K562 (cell line): ENCODE measurements around the gene HEPACAM. TPM values are rescaled to one million over a fixed set of nuclear protein-coding genes. Genes with fewer than 3 reads are reported as not detected.
A peak's percentile ranks its signal among the peaks of the same experiment; 100 is the strongest.

Source experiments
- BRD4 ChIP-seq: fragments of 200-600 bp; sonication (generic); IDR thresholded peaks from 2 replicates; pipeline ENCODE4 v1.6.1; 2017; ENCODE audit warnings: inconsistent platforms
- FOXM1 ChIP-seq, 2 experiments: fragments of 450-650 bp in 1 of 2; sonication (generic) in 1 of 2; formaldehyde crosslinking in 1 of 2; IDR thresholded peaks; 2 replicates each; pipeline versions ENCODE4 v1.6.1 to v1.9.0; 2017 to 2022; ENCODE audit warnings: low read depth in 2 of 2, mild to moderate bottlenecking in 2 of 2, missing genetic modification reagents in 1 of 2, moderate library complexity in 1 of 2
- KLF6 ChIP-seq: fragments of 250-450 bp; sonication (Bioruptor Pico); IDR thresholded peaks from 2 replicates; pipeline ENCODE4 v1.4.0; 2020; ENCODE audit warnings: mild to moderate bottlenecking, moderate library complexity, borderline replicate concordance
- ZNF140 ChIP-seq: fragments of 250-450 bp; sonication (Bioruptor Pico); IDR thresholded peaks from 2 replicates; pipeline ENCODE4 v1.8.0; 2021; ENCODE audit warnings: moderate library complexity, mild to moderate bottlenecking, inconsistent platforms
- polyA plus RNA-seq, 8 experiments: library from polyadenylated mRNA; depleted of rRNA in 4 of 8; stranded (reverse) in 5 of 8; unstranded in 3 of 8; fragments of >200 nt; fragmentation: Nextera tagmentation in 2 of 8; fragmentation: Illumina TruSeq in 1 of 8; extraction: Ambion mirVana in 2 of 8; extraction: Trizol in 1 of 8; gene quantifications; 2 replicates each; pipeline versions ENCODE4 v1.2.1 to v1.2.3, GENCODE V29; 2011 to 2014; ENCODE audit warnings: inconsistent platforms in 1 of 8, missing spikeins in 1 of 8
- total RNA-seq, 7 experiments: library from RNA; depleted of rRNA in 6 of 7; stranded (reverse); fragments of >200 nt in 6 of 7; fragmentation: Illumina TruSeq in 2 of 7; extraction: Trizol in 2 of 7; gene quantifications; 2 replicates each; pipeline versions ENCODE4 v1.2.1 to v1.2.3, GENCODE V29; 2011 to 2021; ENCODE audit warnings: low replicate concordance in 1 of 7
- TF ChIP-seq, protein P1 (sequence below): IDR thresholded peaks from 3 replicates; pipeline ENCODE4 v1.6.1; 2011; ENCODE audit warnings: borderline replicate concordance, mild to moderate bottlenecking, moderate library complexity; ENCODE audit not compliant: insufficient read length; ENCODE audit errors: extremely low read depth
- TF ChIP-seq, protein P2 (sequence below), 2 experiments: fragments of 450-650 bp; IDR thresholded peaks; 2 replicates each; pipeline ENCODE4 v1.6.1; 2018; ENCODE audit warnings: mild to moderate bottlenecking in 2 of 2, low read depth in 1 of 2; ENCODE audit not compliant: partially characterized antibody in 2 of 2
- TF ChIP-seq, protein P3 (sequence below): sonication (generic); IDR thresholded peaks from 2 replicates; pipeline ENCODE4 v1.6.1; 2016
- TF ChIP-seq, protein P4 (sequence below): fragments of 450-650 bp; IDR thresholded peaks from 2 replicates; pipeline ENCODE4 v1.6.1; 2017; ENCODE audit warnings: antibody characterized with exemption

HEPACAM gene
- total and polyA plus RNA-seq, 9 of the 15 experiments (the other 6 are each of a cell fraction or from before 2014, with no cell fraction given), result not detected

DNA sequence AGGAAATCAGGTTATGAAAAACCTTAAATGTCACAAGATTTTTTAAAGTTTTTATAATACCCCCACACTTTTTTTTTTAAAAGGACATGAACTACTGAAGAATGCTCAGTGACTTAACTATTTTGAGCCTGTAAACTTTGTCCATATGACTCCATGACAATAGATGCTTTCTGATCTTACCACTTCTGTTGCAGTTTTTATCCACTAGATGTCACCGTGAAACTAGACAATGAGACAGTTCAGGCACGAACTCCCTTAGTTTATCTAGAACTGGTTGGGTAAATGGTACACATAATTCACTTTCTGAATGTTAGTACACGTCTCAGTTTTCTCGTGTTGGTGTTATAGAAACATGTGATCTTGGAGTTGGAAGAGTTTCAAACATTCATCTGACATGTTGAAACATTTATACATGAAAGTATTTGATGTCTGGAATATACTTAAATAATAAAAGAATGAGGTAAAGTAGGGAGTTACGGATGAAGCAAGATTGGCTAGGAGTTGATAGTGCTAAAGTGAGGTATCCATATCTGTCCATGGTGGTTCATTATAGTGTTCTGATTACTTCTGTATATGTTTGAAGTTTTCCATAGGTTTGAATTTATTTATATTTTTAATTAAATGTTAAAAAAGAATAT, 26.2 kb upstream of the HEPACAM start (continued):
- TF ChIP-seq, protein P1, sequence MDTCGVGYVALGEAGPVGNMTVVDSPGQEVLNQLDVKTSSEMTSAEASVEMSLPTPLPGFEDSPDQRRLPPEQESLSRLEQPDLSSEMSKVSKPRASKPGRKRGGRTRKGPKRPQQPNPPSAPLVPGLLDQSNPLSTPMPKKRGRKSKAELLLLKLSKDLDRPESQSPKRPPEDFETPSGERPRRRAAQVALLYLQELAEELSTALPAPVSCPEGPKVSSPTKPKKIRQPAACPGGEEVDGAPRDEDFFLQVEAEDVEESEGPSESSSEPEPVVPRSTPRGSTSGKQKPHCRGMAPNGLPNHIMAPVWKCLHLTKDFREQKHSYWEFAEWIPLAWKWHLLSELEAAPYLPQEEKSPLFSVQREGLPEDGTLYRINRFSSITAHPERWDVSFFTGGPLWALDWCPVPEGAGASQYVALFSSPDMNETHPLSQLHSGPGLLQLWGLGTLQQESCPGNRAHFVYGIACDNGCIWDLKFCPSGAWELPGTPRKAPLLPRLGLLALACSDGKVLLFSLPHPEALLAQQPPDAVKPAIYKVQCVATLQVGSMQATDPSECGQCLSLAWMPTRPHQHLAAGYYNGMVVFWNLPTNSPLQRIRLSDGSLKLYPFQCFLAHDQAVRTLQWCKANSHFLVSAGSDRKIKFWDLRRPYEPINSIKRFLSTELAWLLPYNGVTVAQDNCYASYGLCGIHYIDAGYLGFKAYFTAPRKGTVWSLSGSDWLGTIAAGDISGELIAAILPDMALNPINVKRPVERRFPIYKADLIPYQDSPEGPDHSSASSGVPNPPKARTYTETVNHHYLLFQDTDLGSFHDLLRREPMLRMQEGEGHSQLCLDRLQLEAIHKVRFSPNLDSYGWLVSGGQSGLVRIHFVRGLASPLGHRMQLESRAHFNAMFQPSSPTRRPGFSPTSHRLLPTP, result no peak
- no peak for TF ChIP-seq FOXM1 (IDR thresholded peaks at IDR 0.05; ENCODE audit: low read depth)
- TF ChIP-seq FOXM1 (CRISPR knock-in tag; IDR thresholded peaks at IDR 0.05; ENCODE audit: low read depth), result no peak
- TF ChIP-seq, protein P2, sequence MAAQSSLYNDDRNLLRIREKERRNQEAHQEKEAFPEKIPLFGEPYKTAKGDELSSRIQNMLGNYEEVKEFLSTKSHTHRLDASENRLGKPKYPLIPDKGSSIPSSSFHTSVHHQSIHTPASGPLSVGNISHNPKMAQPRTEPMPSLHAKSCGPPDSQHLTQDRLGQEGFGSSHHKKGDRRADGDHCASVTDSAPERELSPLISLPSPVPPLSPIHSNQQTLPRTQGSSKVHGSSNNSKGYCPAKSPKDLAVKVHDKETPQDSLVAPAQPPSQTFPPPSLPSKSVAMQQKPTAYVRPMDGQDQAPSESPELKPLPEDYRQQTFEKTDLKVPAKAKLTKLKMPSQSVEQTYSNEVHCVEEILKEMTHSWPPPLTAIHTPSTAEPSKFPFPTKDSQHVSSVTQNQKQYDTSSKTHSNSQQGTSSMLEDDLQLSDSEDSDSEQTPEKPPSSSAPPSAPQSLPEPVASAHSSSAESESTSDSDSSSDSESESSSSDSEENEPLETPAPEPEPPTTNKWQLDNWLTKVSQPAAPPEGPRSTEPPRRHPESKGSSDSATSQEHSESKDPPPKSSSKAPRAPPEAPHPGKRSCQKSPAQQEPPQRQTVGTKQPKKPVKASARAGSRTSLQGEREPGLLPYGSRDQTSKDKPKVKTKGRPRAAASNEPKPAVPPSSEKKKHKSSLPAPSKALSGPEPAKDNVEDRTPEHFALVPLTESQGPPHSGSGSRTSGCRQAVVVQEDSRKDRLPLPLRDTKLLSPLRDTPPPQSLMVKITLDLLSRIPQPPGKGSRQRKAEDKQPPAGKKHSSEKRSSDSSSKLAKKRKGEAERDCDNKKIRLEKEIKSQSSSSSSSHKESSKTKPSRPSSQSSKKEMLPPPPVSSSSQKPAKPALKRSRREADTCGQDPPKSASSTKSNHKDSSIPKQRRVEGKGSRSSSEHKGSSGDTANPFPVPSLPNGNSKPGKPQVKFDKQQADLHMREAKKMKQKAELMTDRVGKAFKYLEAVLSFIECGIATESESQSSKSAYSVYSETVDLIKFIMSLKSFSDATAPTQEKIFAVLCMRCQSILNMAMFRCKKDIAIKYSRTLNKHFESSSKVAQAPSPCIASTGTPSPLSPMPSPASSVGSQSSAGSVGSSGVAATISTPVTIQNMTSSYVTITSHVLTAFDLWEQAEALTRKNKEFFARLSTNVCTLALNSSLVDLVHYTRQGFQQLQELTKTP (IDR thresholded peaks at IDR 0.05; ENCODE audit: low read depth in 1 of 2, partially characterized antibody in 2 of 2), result no peak
- no peak for TF ChIP-seq ZNF140
- TF ChIP-seq, protein P3, sequence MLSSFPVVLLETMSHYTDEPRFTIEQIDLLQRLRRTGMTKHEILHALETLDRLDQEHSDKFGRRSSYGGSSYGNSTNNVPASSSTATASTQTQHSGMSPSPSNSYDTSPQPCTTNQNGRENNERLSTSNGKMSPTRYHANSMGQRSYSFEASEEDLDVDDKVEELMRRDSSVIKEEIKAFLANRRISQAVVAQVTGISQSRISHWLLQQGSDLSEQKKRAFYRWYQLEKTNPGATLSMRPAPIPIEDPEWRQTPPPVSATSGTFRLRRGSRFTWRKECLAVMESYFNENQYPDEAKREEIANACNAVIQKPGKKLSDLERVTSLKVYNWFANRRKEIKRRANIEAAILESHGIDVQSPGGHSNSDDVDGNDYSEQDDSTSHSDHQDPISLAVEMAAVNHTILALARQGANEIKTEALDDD, result peak; percentile 47; the same call in 1 of the 2 replicates
- TF ChIP-seq BRD4, result no peak
- TF ChIP-seq, protein P4, sequence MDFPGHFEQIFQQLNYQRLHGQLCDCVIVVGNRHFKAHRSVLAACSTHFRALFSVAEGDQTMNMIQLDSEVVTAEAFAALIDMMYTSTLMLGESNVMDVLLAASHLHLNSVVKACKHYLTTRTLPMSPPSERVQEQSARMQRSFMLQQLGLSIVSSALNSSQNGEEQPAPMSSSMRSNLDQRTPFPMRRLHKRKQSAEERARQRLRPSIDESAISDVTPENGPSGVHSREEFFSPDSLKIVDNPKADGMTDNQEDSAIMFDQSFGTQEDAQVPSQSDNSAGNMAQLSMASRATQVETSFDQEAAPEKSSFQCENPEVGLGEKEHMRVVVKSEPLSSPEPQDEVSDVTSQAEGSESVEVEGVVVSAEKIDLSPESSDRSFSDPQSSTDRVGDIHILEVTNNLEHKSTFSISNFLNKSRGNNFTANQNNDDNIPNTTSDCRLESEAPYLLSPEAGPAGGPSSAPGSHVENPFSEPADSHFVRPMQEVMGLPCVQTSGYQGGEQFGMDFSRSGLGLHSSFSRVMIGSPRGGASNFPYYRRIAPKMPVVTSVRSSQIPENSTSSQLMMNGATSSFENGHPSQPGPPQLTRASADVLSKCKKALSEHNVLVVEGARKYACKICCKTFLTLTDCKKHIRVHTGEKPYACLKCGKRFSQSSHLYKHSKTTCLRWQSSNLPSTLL, result no peak
- no peak for TF ChIP-seq KLF6 (CRISPR knock-in tag)
